NCI-H1417 (cell line): ENCODE results near the gene GABRR3.

ENCODE experiments used
- DNase-seq, 3 experiments: peaks; one replicate each; lab custom pipeline; 2025; lab: John Stamatoyannopoulos, UW

GABRR3 gene

GRCh38 chr3:97954228-97954827 is 80.8 kb downstream of the GABRR3 start:
- no peak for DNase-seq

- DNase-seq = no peak
These were observed 82.2 kb downstream of the GABRR3 start for GRCh38 chr3:97952872-97953271.

DNA sequence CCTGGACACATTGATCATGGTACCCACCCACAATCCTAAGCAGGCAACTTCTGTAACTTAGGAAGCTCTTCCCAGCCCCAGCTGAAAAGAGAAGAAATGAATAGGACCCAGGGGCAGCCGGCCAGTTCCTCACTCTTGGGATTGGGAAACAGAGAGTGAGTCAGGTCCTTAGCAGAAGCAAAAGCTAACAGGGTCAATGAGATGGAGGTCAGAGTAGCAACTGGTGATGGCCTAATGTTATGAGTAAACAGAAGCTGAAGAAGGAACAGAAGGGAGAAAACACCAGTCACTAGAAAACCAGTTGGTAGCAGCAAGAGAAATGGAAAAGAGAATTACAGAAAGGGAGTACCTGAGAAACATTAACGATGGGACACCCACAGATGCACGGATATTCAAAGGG is 82.8 kb downstream of the GABRR3 start:
- no peak for DNase-seq

DNA sequence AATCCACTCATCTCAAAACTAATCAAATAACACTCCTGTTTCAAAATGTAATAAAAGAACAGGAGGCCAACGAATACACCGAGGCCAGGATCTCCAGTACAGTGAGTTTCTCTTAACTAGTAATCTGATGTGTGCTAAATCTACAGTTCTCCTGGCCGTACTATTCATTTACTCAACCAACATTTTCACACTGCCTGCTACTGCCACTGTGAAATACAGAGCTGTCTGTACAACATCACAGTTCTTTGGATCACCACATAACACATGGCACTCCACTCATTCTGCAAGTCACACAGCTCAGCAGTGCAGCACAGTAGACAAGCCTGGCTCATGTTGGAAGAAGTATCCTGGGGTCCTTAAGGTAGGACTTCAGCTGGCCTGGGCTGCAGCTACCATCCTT is 84.8 kb downstream of the GABRR3 start:
- DNase-seq = no peak

DNA sequence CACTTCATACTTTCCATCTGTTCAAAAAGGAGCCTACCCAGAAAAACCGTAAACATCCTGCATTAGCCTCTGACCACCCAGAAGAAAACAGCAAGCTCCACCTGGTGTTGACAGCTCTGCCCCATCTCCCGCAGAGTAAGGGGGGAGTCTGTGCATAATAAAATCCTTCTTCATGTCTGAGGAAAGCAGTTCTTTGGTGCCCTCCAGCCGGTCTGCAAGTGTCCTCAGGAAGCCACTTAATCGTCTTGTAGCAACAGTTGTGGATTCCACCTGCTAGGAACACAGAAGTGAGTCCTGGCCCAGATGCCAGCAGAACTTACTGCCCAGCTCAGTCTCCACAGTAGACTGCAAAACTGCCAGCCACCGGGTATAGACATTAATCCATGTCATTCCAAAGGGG is 85.4 kb downstream of the GABRR3 start:
- DNase-seq = no peak

GRCh38 chr3:97949110-97949485 is 86.0 kb downstream of the GABRR3 start:
- DNase-seq = no peak

DNA sequence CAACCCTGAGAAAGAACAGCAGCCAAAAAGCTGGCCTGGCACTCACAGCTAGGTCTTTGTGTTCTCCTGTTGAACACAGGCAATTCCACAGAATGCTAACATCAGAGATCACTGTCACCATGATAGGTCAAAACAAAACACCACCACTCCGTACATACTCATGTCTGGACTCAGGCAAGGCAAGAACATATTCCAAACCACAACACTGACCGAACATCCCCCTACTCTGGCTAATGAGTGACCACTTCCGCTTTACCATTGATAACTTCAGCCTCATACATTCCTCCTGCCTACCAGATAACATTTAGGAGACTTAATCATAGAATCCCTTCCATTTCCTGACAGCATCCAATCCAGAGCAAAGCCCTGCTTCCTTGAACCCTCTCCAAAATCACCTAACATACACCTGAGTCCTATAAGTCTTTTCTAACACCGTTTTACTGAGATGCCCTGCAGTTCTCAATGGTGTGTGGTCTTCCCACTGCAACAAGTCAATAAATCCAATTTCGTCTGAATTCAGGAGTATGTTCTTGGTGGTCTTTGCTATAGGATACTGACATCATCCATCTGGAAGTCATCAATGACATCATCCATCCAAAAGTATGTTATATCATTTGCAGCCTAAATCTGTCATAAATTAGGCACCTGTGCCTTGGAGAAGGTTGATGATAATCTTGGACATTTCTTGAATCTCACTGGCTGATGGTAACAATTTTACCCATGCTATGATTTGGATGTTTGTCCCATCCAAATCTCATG is 86.6 kb downstream of the GABRR3 start:
- no peak for DNase-seq

- peak; percentile 40 to 91 (median 69) for DNase-seq
These were observed 92.1 kb downstream of the GABRR3 start for GRCh38 chr3:97942801-97943546.

- DNase-seq = peak; percentile 9 to 80 (median 44)
These were observed 95.1 kb downstream of the GABRR3 start for GRCh38 chr3:97940034-97940433.

DNA sequence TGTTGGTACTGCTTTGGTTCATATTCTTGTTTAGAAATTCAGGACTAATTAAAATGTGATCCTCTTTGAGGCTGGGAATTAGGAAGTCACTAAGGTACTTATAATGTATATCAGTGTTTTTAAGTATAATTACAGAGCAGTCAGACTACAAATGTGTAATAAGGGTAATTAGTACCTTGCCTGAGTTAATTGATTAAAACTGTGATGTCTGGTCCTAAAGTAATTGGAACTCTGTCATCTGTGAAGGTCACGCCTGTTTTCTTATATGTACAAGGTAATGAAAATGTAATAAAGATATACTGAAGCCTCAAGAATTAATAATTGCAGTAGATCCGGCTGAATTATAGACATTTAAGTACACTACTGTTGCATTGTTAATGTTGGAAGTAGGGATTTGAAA is 95.7 kb downstream of the GABRR3 start:
- peak in 1 of 3 experiments; percentile 80 for DNase-seq

DNA sequence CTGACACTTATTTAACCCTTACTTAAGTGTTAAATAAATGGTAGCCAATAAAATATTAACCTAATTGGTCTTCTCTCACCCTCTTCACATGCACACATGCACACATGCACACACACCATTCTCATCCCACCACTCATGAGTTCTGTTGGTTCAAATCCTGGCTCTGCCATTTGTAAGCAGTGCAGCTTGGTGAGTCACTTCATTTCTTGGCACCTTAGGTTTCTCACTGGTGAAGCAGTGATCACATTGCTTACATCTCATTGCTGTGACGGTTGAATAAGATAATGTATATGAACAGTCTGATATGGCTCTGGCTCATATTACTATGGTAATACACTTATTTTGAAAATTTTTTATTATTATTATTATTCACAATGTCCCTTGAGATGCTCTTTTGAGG is 96.7 kb downstream of the GABRR3 start:
- DNase-seq = no peak

DNA sequence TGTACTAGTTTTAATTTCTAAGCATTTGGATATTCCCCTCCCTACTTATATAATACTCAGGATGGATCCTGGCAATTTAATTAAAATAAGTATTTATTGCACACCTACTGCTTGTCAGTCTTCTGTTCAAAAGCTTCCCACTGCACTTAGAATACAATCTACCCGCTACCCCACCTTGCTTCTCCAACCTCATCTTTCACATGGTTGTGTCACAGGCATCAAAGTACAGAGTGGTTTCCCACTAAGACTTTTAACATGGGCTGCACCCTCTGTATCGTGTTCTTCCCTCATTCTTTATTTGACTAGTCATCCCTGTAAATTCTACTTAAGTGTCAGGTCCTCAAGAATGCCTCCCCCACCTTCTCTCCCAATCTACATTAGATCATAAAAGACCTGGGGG is 97.9 kb downstream of the GABRR3 start:
- no peak for DNase-seq

DNA sequence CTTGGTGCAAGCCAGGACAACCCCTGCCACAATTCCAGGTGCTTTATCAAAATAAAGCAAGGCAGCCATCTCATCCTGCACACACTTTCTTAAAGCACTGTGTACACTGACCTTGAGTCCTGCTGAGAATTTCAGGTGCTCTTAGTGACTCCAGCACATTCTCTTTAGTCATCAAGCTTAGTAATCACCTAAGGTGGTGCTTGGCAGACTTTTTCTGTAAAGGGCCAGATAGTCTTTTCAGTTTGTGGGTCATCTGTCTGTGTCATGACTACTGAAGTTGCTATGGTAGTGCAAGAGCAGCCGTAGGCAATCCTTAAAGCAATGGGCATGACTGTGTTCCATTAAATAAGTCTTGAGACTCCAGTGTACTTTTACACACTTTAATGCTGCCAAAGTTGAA is 99.3 kb downstream of the GABRR3 start:
- no peak for DNase-seq
